ENCODE results near the gene ZSCAN5A. TPM values are rescaled to one million over a fixed set of nuclear protein-coding genes. Genes with fewer than 3 reads are reported as not detected.
A peak's percentile ranks its signal among the peaks of the same experiment; 100 is the strongest.
"Not testable (repeated sequence)": the region's sequence is repeated elsewhere in the genome, so short reads cannot be mapped to it uniquely, and the experiment has no call there.

The ZSCAN5A gene
- total RNA-seq, 1 experiment from 2014 or later = 20.7 TPM

DNA sequence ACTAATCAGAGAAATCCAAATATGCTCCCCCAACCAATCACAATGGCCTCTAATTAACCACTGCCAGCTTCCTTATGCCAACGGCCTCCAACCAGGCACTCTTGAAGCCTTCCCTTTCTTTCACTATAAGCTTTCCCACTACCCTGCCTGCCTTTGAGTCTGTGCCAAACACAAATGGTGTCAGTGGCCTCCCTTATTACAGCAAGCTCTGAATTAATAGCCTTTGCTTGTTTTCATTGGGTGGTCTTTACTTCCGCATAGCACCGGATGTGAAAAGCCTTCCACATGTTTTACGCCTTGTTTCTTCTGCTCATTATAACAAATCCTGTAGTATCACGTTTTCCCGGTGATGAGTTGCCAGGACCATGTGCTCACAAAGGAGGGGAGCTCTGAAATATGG is 43.5 kb downstream of the ZSCAN5A start:
- no peak for DNase-seq (ENCODE audit: low read depth)

DNA sequence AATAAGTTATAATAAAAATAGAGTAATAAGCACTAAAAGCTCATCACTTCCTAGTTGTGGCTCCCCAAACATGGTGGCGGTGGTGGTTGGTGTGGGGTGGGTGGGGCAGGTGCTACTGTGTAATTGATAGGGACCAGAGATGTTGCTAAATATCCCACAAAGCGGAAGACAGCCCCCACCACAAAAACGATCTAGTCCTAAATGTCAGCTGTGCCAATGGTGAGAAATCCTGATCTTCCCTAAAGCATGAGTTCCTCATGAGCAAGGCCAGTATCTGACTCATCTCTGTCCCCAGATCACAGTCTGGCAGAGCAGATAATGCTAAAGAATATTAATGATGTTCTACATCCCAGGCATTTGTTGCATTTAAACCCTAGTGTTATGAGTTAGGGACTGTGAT is 44.0 kb downstream of the ZSCAN5A start:
- DNase-seq (ENCODE audit: low read depth) = no peak

DNA sequence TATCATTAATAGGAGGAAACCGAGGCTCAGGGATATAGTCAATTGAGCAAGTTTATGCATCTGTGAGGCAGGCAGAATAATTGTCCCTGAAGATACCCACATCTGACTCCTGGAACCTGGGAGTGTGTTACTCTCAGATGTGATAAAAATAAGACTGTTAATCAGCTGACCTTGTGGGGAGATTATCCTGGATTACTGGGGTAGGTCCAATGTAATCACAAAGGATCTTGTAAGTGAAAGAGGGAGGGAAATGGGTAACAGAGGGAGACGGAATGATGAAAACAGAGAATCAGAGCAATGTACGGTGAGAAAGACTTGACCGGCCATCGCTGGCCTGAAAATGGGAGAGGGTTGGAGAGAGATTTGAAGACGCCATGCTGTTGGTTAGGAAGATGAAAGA is 45.3 kb downstream of the ZSCAN5A start:
- DNase-seq (ENCODE audit: low read depth) = no peak

DNA sequence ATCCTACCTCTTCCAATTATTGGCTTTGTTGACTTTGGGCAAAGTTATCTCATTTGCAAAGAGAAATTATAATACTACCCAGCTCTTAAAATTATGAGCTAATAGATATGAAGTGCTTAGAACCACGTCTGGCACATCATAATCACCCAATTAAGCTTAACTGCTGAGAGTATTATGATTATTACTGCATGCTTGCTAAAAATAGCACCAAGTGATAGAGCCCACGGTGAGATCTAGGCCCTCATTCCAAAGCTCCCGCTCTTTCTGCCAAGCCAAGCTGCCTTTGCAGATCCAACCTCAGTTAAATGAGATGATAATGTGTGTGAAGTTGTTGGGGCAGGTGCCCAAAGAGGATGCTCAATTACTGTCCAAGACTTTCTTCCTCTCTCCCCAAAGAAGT is 48.6 kb downstream of the ZSCAN5A start:
- no peak for DNase-seq (ENCODE audit: low read depth)

DNA sequence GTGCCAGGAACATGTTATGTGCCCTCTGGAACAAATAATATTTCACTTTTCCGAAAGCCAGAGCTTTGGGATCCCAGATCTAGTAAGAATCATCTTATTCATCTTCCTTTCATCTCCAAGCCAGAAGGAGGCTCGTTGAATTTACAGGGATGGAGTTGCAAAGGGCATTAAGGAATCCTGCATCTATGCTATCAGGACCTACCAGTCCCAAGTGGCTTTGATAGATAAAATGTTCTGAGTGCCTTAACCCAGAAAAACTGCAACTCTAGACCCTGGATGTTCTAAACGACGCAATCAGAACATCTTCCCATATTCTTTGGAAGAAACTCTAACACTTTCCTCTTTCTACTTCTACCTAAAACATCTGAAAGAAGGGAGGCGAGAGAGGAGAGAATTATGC is 51.3 kb downstream of the ZSCAN5A start:
- no peak for DNase-seq (ENCODE audit: low read depth)

DNA sequence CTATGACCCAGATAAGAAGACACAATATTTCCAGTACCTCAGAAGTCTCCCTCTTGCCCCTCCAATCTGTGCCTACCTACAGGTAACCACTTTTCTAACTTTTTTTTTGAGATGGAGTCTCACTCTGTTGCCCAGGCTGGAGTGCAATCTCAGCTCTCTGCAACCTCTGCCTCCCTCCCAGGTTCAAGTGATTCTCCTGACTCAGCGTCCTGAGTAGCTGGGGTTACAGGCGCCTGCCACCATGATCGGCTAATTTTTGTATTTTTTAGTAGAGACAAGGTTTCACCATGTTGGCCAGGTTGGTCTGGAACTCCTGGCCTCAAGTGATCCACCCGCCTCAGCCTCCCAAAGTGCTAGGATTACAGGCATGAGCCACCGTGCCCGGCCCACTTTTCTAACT is 52.7 kb downstream of the ZSCAN5A start:
- DNase-seq (ENCODE audit: low read depth) = not testable (repeated sequence)

DNA sequence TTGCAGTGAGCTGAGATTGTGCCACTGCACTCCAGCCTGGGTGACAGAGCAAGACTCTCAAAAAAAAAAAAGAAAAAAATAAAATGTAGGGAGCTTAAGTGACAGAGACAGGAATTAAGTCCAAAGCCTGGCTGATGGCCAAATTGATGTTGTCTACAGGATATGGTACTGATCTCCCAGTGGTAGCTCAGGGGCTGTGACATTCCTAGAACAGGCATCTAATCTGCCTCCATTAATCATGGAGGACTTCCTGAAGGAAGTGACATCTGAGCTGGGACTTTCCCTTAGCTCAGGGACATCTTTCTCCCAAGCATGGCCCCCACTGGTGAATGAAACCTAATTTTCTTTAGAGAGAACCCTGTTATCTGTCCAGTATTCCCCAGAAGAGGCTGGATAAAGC is 53.5 kb downstream of the ZSCAN5A start:
- DNase-seq (ENCODE audit: low read depth) = peak; percentile 9

DNA sequence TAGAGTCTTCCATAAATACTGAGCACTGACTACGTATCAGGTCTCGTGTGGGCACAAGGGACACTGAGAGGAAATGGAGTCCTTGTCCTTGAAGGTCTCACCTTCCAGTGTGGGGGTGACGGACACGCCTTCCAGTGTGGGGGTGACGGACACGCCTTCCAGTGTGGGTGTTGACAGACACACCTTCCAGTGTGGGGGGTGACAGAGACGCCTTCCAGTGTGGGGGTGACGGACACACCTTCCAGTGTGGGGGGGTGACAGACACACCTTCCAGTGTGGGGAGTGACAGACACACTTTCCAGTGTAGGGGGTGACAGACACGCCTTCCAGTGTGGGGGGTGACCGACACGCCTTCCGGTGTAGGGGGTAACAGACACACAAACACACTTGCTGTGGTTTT is 56.4 kb downstream of the ZSCAN5A start:
- no peak for DNase-seq (ENCODE audit: low read depth)

DNA sequence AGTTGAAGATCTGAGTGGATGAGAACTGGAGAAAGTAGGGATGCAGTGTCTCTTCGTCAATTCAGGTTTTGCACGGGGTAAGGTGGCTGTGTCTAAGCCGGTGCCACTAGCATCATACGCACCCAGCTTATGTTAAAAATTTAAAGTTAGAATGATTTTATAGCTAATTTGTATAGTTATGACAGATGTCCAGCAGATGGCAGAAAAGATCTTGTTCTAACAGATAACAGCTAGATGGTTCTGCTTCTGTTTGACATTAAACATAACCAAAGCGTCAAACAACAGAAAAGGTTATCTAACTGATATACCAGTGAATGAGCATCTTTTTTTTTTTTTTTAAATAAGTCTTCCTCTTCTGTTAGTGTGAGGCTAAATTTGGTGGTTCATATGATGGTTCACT is 60.9 kb downstream of the ZSCAN5A start:
- DNase-seq (ENCODE audit: low read depth) = peak; percentile 20

DNA sequence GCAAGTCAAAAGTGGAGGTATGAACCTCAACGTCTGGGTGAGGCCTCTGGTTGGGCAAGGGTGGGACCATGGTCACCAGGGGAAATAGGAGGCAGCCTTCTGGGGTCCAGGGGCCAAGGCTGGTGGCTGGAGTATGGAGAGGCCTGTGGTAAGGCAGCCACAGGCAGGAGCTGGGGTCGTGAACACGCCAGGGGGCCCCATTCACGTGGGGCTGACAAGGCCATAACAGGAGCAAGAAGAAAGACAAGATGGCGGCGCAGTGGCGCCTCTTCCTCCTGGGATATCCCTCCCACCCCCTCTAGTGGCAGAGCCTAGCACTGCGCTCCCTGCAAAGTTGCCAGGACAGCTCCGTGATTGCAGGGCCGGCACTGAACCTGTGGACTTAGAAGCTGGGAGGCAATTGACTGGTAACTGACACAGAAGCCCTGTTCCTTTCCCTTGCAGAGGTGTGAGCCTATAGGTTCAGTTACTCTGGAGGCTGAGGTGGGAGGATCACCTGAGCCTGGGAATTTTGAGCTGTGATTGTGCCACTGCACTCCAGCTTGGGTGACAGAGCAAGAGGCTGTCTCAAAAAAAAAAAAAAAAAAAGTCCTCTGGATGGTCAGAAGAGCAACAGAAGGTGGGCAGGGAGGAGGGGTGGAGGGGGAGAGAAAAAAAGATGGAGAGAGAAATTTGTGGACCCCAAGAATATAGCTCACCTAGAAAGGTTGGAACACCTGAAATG is 61.8 kb downstream of the ZSCAN5A start:
- DNase-seq (ENCODE audit: low read depth) = peak; percentile 88

DNA sequence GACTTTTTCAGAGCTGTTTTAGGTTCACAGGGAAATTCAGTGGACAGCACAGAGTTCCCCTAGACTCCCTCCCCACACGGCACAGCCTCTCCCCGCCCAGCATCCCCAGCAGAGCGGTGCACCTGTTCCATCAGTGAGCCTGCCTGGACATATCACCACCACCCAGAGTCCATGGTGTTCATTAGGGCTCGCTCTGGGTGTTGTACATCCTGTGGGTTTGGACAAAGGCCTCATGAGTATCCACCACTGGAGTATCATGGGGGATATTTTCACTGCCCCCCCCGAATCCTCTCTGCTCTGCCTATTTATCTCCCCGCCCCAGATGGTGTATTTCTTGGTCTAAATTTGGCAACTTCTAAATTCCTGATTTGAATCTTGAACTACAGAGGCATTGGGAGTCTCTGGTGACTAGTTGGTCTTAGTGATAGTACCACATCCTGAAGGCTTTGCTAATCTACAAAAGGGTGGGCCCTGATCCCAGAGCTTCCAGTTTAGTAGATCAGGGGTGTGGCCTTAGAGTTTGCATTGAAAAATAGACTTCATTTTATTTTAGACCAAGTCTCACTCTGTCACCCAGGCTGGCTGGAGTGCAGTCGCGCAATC is 65.8 kb downstream of the ZSCAN5A start:
- not testable (repeated sequence) for DNase-seq (ENCODE audit: low read depth)

DNA sequence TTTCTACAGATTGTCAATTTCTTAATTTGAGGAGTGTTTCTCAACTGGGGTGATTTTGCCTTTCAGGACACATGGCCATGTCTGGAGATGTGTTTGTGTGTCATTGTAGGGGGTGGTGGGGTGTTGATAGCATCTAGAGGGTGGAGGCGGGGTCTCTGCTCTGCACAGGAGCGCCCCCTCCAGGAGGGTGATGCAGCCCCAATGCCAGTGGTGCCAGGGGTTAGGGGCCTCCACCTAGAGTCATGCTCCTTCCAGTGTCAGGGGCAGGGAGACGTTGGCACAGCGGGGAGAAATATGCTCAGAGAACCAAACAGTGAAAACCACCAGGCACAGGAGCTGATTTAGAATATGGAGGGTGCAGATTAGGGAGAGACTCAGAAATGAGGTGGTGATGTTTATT is 68.9 kb downstream of the ZSCAN5A start:
- DNase-seq (ENCODE audit: low read depth) = not testable (repeated sequence)

DNA sequence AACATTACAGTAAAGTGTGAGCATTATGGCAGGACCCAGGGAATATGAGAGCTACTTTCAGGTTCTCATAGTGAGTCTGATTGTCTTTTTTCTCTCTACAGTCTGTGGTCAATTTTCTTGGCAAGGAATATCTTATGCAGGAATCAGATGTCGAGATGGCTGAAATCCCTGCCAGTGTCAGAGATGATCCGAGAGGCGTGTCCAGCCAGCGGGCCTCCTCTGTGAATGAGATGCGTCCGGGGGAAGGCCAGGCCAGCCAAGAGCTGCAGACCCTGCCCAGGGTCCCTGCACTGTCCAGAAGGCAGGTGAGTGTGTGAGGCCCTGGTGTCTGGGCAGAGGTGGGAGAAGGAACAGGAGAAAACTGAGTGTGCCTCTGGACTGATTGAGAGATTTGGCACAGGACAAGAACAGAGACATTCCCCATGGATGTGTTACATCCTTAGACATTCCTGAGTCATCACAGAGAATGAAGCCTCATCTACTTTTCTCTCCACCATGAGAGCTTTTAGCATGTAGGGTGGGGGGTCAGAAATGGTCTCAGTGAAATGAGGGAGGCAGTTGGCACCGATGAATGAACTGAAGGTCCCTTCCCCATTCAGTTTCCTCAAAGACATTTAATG is 69.4 kb downstream of the ZSCAN5A start:
- peak; percentile 21 for DNase-seq (ENCODE audit: low read depth)

DNA sequence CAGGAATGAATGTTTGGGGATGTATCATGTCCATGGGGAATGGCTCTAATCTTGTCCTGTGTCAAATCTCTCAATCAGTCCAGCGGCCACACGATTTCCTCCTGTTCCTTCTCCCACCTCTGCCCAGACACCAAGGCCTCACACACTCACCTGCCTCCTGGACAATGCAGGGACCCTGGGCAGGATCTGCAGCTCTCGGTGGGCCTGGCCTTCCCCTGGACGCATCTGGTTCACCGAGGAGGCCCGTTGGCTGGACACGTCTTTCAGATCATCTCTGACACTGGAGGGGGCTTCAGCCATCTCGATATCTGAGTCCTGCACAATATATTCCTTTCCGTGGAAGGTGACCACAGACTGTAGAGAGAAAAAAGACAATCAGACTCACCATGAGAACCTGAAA is 91.2 kb downstream of the ZSCAN5A start:
- no peak for DNase-seq (ENCODE audit: low read depth)

DNA sequence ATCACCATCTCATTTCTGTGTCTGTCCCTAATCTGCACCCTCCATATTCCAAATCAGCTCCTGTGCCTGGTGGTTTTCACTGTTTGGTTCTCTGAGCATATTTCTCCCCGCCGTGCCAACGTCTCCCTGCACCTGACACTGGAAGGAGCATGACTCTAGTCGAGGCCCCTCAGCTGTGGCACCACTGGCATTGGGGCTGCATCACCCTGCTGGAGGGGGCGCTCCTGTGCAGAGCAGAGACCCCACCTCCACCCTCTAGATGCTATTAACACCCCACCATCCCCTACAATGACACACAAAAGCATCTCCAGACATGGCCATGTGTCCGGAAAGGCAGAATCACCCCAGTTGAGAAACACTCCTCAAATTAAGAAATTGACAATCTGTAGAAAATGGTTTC is 91.7 kb downstream of the ZSCAN5A start:
- DNase-seq (ENCODE audit: low read depth) = no peak

DNA sequence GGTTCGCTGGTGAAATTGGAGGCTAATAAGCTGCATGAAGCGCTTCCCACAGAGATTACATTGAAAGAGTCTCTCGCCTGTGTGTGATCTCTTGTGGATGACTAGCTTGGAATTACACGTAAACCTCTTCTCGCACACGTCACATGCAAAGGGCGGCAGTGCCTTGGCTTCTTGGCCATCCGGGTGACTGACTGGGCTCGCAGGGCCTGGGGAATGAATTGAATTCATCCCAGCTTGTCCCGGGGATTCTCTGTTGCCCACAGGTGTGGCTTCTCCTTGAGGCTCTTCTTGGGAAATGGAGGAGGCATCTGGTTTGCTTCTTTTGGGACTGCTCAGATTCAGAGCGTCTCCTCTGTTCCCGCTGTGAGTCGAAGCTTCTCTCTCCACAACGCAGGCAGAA is 92.8 kb downstream of the ZSCAN5A start:
- no peak for DNase-seq (ENCODE audit: low read depth)

DNA sequence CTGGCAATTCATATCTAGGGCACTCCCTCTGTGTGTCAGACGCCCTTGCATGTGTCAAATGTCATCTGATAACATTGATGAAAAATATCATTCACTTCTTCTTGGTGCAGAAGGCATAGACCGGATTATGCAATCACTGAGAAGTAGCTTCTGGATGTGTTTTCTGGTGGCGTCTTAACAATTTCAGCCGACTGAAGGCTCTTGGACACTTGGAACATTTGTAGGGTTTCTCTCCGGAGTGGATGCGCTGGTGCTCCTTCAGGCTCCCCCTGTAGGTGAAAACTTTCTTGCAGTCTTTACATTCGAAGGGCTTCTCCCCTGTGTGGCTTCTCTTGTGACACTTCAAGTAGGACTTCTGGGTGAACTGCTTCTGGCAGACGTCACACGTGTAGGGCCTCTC is 93.2 kb downstream of the ZSCAN5A start:
- not testable (repeated sequence) for DNase-seq (ENCODE audit: low read depth)

DNA sequence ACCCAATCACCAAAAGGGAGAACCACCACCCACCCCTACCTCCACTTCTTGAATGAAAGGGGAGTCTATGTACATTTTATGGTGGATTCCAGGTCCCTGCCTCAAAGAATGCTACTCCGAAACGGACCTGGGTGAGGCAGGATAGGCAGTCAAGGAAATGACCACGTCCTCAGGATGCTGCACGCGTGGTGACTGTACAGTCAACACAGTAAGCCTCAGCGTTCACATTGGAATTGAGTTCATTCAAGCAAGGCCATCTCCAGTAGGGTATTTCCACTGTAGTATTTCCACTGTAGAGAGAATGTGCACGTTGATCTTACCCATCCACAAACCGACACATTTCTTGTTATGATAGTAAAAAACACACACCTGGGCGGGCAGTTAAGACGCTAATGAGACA is 95.7 kb downstream of the ZSCAN5A start:
- DNase-seq (ENCODE audit: low read depth) = peak; percentile 17

DNA sequence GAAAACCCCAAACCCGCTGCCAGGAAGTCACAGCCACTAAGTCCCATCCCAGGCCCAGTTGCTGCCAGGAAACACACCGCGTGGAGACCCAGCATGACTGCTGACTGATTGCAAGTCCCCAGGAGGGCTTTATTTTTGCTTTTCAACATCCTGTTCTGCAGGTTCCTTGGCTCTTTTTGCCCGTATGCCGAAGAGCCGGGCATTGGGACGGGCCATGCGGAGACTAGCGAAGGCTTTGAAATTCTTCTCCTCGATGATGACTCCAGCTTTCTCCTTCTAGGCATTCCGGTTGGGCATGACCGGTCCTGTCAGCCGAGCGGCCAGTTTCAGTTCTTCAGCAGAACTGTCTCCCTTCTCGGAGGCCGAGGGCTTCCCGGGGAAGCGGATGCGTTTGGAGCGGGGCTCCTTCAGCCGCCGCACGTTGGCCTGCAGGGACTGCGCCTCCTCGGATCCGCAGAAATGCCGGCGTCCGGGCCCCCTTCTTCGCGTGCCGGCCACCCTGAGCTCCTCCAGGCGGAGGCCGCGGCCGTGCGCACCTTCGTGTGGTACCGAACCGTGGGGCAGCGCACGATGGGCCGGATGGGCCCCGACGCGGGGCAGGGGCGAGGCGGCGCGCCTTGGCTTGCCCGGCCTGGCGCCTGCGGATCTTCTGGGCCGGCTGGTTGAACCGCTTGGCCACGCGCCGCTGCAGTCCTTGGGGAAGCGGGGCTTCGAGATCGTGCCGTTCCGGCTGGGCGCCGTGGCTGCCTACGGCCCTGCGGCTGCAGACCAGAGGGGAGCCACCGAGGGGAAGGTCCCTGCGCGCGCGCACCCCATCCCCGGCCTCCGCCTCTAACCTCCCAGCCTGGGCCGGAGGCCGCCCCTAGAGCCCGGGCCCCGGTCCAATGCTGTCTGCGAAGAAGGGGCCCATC is 97.3 kb downstream of the ZSCAN5A start:
- peak; percentile 38 for DNase-seq (ENCODE audit: low read depth)

DNA sequence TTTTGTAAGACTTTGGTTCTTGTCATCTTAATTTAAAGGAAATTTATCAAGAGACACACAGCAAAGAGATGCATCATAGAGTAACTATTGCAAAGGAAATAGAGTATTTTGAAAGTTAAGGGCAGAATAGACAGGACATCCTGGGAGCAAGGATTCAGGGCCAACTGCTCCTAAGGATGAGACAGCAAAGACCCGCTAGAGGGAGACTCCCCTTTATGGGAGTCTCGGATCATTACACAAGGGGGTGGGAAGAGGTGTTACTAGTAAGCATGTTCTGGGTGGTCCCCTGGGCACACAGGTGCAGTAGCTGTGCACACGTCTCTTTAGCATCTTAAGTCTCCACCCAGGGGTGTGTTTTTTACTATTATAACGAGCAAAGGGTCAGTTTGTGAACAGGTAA is 102.9 kb downstream of the ZSCAN5A start:
- DNase-seq (ENCODE audit: low read depth) = no peak

DNA sequence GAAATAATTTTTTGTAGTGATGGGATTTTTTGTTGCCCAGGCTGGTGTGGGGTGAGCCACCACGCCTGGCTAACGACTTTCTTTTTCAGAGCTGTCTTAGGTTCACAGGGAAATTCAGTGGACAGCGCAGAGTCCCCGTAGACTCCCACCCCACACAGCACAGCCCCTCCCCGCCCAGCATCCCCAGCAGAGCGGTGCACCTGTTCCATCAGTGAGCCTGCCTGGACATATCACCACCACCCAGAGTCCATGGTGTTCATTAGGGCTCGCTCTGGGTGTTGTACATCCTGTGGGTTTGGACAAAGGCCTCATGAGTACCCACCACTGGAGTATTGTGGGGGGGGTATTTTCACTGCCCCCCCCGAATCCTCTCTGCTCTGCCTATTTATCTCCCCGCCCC is 104.6 kb downstream of the ZSCAN5A start:
- DNase-seq (ENCODE audit: low read depth) = not testable (repeated sequence)

DNA sequence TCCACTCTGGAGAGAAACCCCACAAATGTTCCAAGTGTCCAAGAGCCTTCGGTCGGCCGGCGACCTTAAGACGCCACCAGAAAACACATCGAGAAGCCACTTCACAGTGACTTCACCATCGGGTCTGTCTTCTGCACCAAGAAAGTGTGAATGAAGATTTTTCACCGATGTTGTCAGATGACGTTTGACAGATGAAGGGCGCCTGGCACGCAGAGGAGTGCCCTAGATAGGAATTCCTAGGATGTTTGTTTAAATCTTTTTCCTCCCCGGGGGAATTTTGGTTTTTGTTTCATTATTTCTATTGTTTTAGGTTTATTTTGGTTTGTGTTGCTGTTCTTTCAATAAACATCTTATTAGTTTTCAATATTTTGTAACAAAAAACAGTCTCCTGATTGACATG is 105.5 kb downstream of the ZSCAN5A start:
- no peak for DNase-seq (ENCODE audit: low read depth)
